Neural progenitor cell (in vitro differentiated cells): Measurements from ENCODE around the gene KIF26B.

ENCODE experiments used
- CTCF ChIP-seq: fragments of 200-600 bp; sonication (generic); IDR thresholded peaks from 2 replicates; pipeline ENCODE4 v1.5.1; 2017; ENCODE audit warnings: antibody characterized with exemption, mild to moderate bottlenecking
- EZH2 ChIP-seq: fragments of 200-600 bp; sonication (generic); IDR thresholded peaks from 2 replicates; pipeline ENCODE4 v1.6.1; 2017; ENCODE audit warnings: antibody characterized with exemption, mild to moderate bottlenecking, moderate library complexity

DNA sequence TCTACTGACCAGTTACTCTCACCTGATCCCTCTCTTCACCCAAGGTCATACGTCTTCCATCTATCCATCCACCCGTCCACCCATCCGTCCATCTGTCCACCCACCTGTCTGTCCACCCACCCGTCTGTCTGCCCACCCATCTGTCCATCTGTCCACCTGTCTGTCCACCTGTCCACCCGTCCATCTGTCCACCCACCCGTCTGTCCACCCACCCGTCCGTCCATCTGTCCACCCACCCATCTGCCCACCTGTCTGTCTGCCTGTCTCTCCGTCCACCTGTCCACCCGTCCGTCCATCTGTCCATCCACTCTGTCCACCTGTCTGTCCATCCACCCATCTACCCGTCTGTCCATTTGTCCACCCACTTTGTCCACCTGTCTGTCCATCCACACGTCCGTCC lies 11.8 kb upstream of the KIF26B start:
- TF ChIP-seq CTCF, result no peak
- no peak for TF ChIP-seq EZH2
